GM18951 (cell line): Measurements from ENCODE around the gene CLIC5.

Experiments used
- POLR2A ChIP-seq: IDR thresholded peaks from 4 replicates; pipeline ENCODE4 v1.6.1; 2011; ENCODE audit warnings: mild to moderate bottlenecking; ENCODE audit not compliant: insufficient read length, insufficient read depth; ENCODE audit errors: extremely low read depth
- in situ Hi-C: fragments of 300-500 bp; cut with MboI; formaldehyde crosslinking; loops from one replicate; pipeline ENCODE4 v1.12.0; 2022; ENCODE audit warnings: low sequenced_read_pairs, mixed read lengths, inconsistent platforms; ENCODE audit not compliant: unreplicated experiment

The CLIC5 gene

GRCh38 chr6:46024124-46024769 lies 8.6 kb upstream of the CLIC5 start:
- in situ Hi-C loops: no loop called here
- TF ChIP-seq POLR2A: no peak

- TF ChIP-seq POLR2A: no peak
Measured at GRCh38 chr6:46023216-46023915, 7.7 kb upstream of the CLIC5 start.

GRCh38 chr6:46022106-46022948 lies 6.7 kb upstream of the CLIC5 start:
- in situ Hi-C loops: no loop called here
- no peak for TF ChIP-seq POLR2A

More at GRCh38 chr6:46023216-46023915, 7.7 kb upstream of the CLIC5 start:
- in situ Hi-C loops: no loop called here

- no peak for TF ChIP-seq POLR2A
- in situ Hi-C loops: no loop called here
Measured at GRCh38 chr6:46017726-46018125, 2.1 kb upstream of the CLIC5 start.

- no peak for TF ChIP-seq POLR2A
- in situ Hi-C loops: no loop called here
Measured at GRCh38 chr6:46016063-46016608, 476 bp upstream of the CLIC5 start.

- in situ Hi-C loops: no loop called here
- no peak for TF ChIP-seq POLR2A
Measured at GRCh38 chr6:46014511-46015118, 1.0 kb downstream of the CLIC5 start.

GRCh38 chr6:46014046-46014445 lies 1.6 kb downstream of the CLIC5 start:
- TF ChIP-seq POLR2A: no peak
- in situ Hi-C loops: no loop called here

GRCh38 chr6:46013639-46014038 lies 2.0 kb downstream of the CLIC5 start:
- no peak for TF ChIP-seq POLR2A
- in situ Hi-C loops: no loop called here

- in situ Hi-C loops: no loop called here
- TF ChIP-seq POLR2A: no peak
Measured at GRCh38 chr6:46012834-46013233, 2.8 kb downstream of the CLIC5 start.

- no peak for TF ChIP-seq POLR2A
- in situ Hi-C loops: no loop called here
Measured at GRCh38 chr6:46011188-46012085, 4.2 kb downstream of the CLIC5 start.

- TF ChIP-seq POLR2A: no peak
- in situ Hi-C loops: no loop called here
Measured at GRCh38 chr6:46010771-46011170, 4.9 kb downstream of the CLIC5 start.

- TF ChIP-seq POLR2A: no peak
- in situ Hi-C loops: no loop called here
Measured at GRCh38 chr6:46010270-46010669, 5.4 kb downstream of the CLIC5 start.

- TF ChIP-seq POLR2A: no peak
- in situ Hi-C loops: no loop called here
Measured at GRCh38 chr6:46002264-46002663, 13.4 kb downstream of the CLIC5 start.
